Stomach (tissue), 4 donors: ENCODE results near the gene DPAGT1.
"Not testable (repeated sequence)": the region's sequence is repeated elsewhere in the genome, so short reads cannot be mapped to it uniquely, and the experiment has no call there.

ENCODE experiments used
- EP300 ChIP-seq: sonication (generic); formaldehyde crosslinking; IDR thresholded peaks from one replicate; pipeline ENCODE4 v1.6.1; 2017; ENCODE audit warnings: antibody characterized with exemption
- POLR2A ChIP-seq, 4 donors: fragments of 450-650 bp; IDR thresholded peaks; one replicate each; pipeline ENCODE4 v1.6.1; 2016; ENCODE audit warnings: antibody characterized with exemption in 4 of 4, control low read depth in 2 of 4, mild to moderate bottlenecking in 1 of 4, moderate library complexity in 1 of 4
- POLR2AphosphoS5 ChIP-seq, 3 donors: sonication (generic); formaldehyde crosslinking; IDR thresholded peaks; one replicate each; pipeline ENCODE4 v1.6.1; 2016; ENCODE audit warnings: antibody characterized with exemption in 3 of 3
- TF ChIP-seq, protein P1 (sequence below), 7 experiments: fragments of 450-650 bp in 4 of 7; fragments of 200-600 bp in 3 of 7; sonication (generic) in 3 of 7; IDR thresholded peaks; one replicate each; pipeline ENCODE4 v1.5.1; 2016 to 2019; ENCODE audit warnings: antibody characterized with exemption in 7 of 7, control low read depth in 2 of 7, mild to moderate bottlenecking in 1 of 7

DNA sequence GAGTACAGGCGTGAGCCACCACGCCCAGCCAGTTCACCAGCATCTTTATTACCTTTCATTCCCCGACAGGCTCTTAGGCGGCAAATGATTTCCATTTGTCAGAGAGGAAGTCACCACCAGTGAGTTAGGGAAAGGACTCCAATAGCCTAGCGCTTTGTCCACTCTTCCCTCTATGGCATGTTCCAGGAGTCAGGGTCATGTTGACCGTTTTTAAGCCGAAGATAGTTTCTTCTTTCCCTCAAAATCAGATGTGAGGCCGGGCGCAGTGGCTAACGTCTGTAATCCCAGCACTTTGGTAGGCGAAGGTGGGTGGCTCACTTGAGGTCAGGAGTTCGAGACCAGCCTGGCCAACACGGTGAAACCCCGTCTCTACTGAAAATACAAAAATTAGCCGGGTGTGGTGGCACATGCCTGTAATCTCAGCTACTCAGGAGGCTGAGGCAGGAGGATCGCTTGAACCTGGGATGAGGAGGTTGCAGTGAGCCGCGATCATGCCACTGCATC is 1.6 kb upstream of the DPAGT1 start:
- TF ChIP-seq, protein P1, sequence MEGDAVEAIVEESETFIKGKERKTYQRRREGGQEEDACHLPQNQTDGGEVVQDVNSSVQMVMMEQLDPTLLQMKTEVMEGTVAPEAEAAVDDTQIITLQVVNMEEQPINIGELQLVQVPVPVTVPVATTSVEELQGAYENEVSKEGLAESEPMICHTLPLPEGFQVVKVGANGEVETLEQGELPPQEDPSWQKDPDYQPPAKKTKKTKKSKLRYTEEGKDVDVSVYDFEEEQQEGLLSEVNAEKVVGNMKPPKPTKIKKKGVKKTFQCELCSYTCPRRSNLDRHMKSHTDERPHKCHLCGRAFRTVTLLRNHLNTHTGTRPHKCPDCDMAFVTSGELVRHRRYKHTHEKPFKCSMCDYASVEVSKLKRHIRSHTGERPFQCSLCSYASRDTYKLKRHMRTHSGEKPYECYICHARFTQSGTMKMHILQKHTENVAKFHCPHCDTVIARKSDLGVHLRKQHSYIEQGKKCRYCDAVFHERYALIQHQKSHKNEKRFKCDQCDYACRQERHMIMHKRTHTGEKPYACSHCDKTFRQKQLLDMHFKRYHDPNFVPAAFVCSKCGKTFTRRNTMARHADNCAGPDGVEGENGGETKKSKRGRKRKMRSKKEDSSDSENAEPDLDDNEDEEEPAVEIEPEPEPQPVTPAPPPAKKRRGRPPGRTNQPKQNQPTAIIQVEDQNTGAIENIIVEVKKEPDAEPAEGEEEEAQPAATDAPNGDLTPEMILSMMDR (IDR thresholded peaks at IDR 0.05), result not testable (repeated sequence)
- not testable (repeated sequence) for TF ChIP-seq EP300; POLR2AphosphoS5 (IDR thresholded peaks at IDR 0.05); POLR2A (IDR thresholded peaks at IDR 0.05)
